Vagina (tissue), 2 donors: ENCODE data around the gene UBL4B.

Source experiments
- CTCF ChIP-seq, 3 experiments: fragments of 450-650 bp in 2 of 3; fragments of 200-600 bp in 1 of 3; sonication (generic) in 1 of 3; IDR thresholded peaks; one replicate each; pipeline ENCODE4 v1.5.1; 2017 to 2019; ENCODE audit warnings: antibody characterized with exemption in 3 of 3, mild to moderate bottlenecking in 2 of 3, moderate library complexity in 2 of 3
- POLR2A ChIP-seq, 2 donors: fragments of 450-650 bp; IDR thresholded peaks; one replicate each; pipeline ENCODE4 v1.6.1; 2017; ENCODE audit warnings: antibody characterized with exemption in 2 of 2, mild to moderate bottlenecking in 2 of 2, moderate library complexity in 2 of 2
- POLR2AphosphoS5 ChIP-seq, 2 donors: sonication (generic); formaldehyde crosslinking; IDR thresholded peaks; one replicate each; pipeline ENCODE4 v1.9.0; 2017; ENCODE audit warnings: antibody characterized with exemption in 2 of 2, mild to moderate bottlenecking in 2 of 2, low read depth in 1 of 2; ENCODE audit not compliant: insufficient read depth in 1 of 2

DNA sequence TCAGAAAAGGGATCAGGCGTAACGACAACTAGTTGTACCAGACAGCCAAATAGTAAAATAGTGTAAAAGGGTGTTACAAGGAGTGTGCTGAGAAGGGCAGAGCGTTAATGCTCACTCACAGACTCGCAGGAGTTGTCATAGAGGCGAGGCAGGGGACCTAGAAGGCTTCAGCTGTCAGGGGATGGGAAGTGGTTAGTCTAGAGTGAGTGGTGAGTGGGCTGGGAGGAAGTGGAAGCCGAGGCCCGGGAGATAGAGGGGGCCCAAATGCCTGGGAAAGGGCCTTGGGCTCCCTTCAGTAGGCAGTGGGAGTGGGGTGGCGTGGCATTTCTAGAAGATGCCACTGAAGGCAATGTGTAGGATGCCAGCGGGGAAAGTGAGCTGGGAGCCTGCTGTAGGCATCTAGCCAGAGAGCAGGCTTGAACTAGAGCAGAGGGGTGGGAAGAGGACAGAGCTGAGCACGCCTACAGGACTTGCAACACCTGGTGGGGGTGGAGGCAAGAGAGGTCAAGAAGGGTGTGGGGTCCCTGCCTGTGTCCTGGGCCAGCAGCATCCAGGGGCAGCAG lies 48.4 kb downstream of the UBL4B start:
- TF ChIP-seq POLR2A (IDR thresholded peaks at IDR 0.05): no peak
- TF ChIP-seq CTCF (IDR thresholded peaks at IDR 0.05): no peak
- TF ChIP-seq POLR2AphosphoS5 (IDR thresholded peaks at IDR 0.05; ENCODE audit: insufficient read depth in 1 of 2, low read depth in 1 of 2): no peak
